ENCODE data around the gene AOAH. TPM values are rescaled to one million over a fixed set of nuclear protein-coding genes. Genes with fewer than 3 reads are reported as not detected.

Gene AOAH
- total RNA-seq, 6 experiments from 2014 or later, result not detected

- no peak overlapping the region for H3K27ac Mint-ChIP-seq
- no peaks in the 10 kb centered on the region for H3K36me3 Mint-ChIP-seq (ENCODE audit: low read depth)
- DNase-seq, result no peak
- H3K9me3 Mint-ChIP-seq, result no peaks in the 10 kb centered on the region
- TF ChIP-seq CTCF (IDR thresholded peaks at IDR 0.05), result no peak
- H3K27me3 Mint-ChIP-seq (ENCODE audit: insufficient read depth), result no peaks in the 10 kb centered on the region
- H3K4me3 Mint-ChIP-seq, result no peak overlapping the region
- no peaks in the 10 kb centered on the region for H3K4me1 Mint-ChIP-seq (ENCODE audit: low read depth)
Measured at GRCh38 chr7:36549029-36549428, 175.3 kb downstream of the AOAH start.

GRCh38 chr7:36547416-36547815 is 176.9 kb downstream of the AOAH start:
- H3K4me1 Mint-ChIP-seq (ENCODE audit: low read depth), result no peaks in the 10 kb centered on the region
- no peak for DNase-seq

GRCh38 chr7:36546331-36546730 is 178.0 kb downstream of the AOAH start:
- Mint-ChIP-seq H3K9me3 (no peaks in the 10 kb centered on the region), H3K4me3 (no peak overlapping the region), H3K36me3 (ENCODE audit: low read depth) (no peaks in the 10 kb centered on the region), H3K4me1 (ENCODE audit: low read depth) (no peaks in the 10 kb centered on the region), H3K27me3 (ENCODE audit: insufficient read depth) (0 out of 2 replicates have a peak, but pooled peaks cover 2% of the 10 kb centered on the region), H3K27ac (no peak overlapping the region)
- DNase-seq, result no peak
- no peak for TF ChIP-seq CTCF (IDR thresholded peaks at IDR 0.05)

More at GRCh38 chr7:36547416-36547815, 176.9 kb downstream of the AOAH start:
- TF ChIP-seq CTCF (IDR thresholded peaks at IDR 0.05), result no peak
- H3K36me3 Mint-ChIP-seq (ENCODE audit: low read depth), result no peaks in the 10 kb centered on the region
- no peak overlapping the region for H3K4me3 Mint-ChIP-seq
- H3K9me3 Mint-ChIP-seq, result no peaks in the 10 kb centered on the region
- H3K27ac Mint-ChIP-seq, result no peak overlapping the region
- H3K27me3 Mint-ChIP-seq (ENCODE audit: insufficient read depth), result no peaks in the 10 kb centered on the region

- H3K36me3 Mint-ChIP-seq (ENCODE audit: low read depth), result no peaks in the 10 kb centered on the region
- no peak overlapping the region for H3K4me3 Mint-ChIP-seq
- H3K9me3 Mint-ChIP-seq, result no peaks in the 10 kb centered on the region
- no peaks in the 10 kb centered on the region for H3K4me1 Mint-ChIP-seq (ENCODE audit: low read depth)
- peaks cover 2% of the 10 kb centered on the region; the same call in 1 of the 2 replicates for H3K27me3 Mint-ChIP-seq (ENCODE audit: insufficient read depth)
- H3K27ac Mint-ChIP-seq, result no peak overlapping the region
- TF ChIP-seq CTCF (IDR thresholded peaks at IDR 0.05), result no peak
- no peak for DNase-seq
Measured at GRCh38 chr7:36545291-36545690, 179.0 kb downstream of the AOAH start.

- Mint-ChIP-seq H3K9me3 (no peaks in the 10 kb centered on the region), H3K4me3 (no peak overlapping the region), H3K36me3 (ENCODE audit: low read depth) (no peaks in the 10 kb centered on the region), H3K4me1 (ENCODE audit: low read depth) (no peaks in the 10 kb centered on the region), H3K27me3 (ENCODE audit: insufficient read depth) (peaks cover 10% of the 10 kb centered on the region), H3K27ac (no peak overlapping the region)
- DNase-seq, result no peak
- TF ChIP-seq CTCF (IDR thresholded peaks at IDR 0.05), result no peak
Measured at GRCh38 chr7:36538126-36538525, 186.2 kb downstream of the AOAH start.

Data from HFFc6 (cell line).